Neuronal stem cell (in vitro differentiated cells): ENCODE data around the gene KAZN.

Source experiments
- DNase-seq: peaks from one replicate; pipeline ENCODE4 v3.0.0-alpha.2; 2013; ENCODE audit warnings: low spot score
- H2AFZ ChIP-seq: one replicate; pipeline ENCODE4 v1.6.1; 2013; ENCODE audit warnings: mild to moderate bottlenecking, low read length, inconsistent platforms
- H2AK5ac ChIP-seq: 2 replicates; pipeline ENCODE4 v1.6.1; 2013; ENCODE audit warnings: low read depth, mild to moderate bottlenecking, inconsistent platforms, low read length, moderate library complexity, mixed read lengths
- H2BK120ac ChIP-seq: 2 replicates; pipeline ENCODE4 v1.6.1; 2013; ENCODE audit warnings: low read depth, mild to moderate bottlenecking, inconsistent platforms, low read length, moderate library complexity, mixed read lengths
- H2BK12ac ChIP-seq: one replicate; pipeline ENCODE4 v1.6.1; 2013; ENCODE audit warnings: low read length, inconsistent platforms
- H2BK15ac ChIP-seq: 2 replicates; pipeline ENCODE4 v1.6.1; 2013; ENCODE audit warnings: mild to moderate bottlenecking, low read length, inconsistent platforms, mixed read lengths
- H2BK5ac ChIP-seq: one replicate; pipeline ENCODE4 v1.6.1; 2013; ENCODE audit warnings: inconsistent platforms, mild to moderate bottlenecking, low read length, moderate library complexity
- H3K14ac ChIP-seq: one replicate; pipeline ENCODE4 v1.6.1; 2013; ENCODE audit warnings: low read length, inconsistent platforms
- H3K18ac ChIP-seq: 2 replicates; pipeline ENCODE4 v1.6.1; 2013; ENCODE audit warnings: low read length, inconsistent platforms
- H3K23ac ChIP-seq: 2 replicates; pipeline ENCODE4 v1.6.1; 2013; ENCODE audit warnings: low read depth, mild to moderate bottlenecking, mixed read lengths, low read length, inconsistent platforms; ENCODE audit not compliant: poor library complexity
- H3K27ac ChIP-seq: replicated peaks from 3 replicates; pipeline ENCODE4 v1.5.1; 2013; ENCODE audit warnings: low read length, inconsistent platforms
- H3K27me3 ChIP-seq, 3 experiments: 2 replicates each; pipeline ENCODE4 v1.6.1; 2013; ENCODE audit warnings: low read length in 3 of 3, mild to moderate bottlenecking in 2 of 3, inconsistent platforms in 1 of 3, low read depth in 1 of 3, mixed read lengths in 1 of 3, moderate library complexity in 1 of 3; ENCODE audit not compliant: control insufficient read depth in 3 of 3, insufficient read depth in 3 of 3
- H3K36me3 ChIP-seq, 2 donors: replicated peaks in 1 of 2; 2 replicates each; pipeline ENCODE4 v1.6.1; 2013; ENCODE audit warnings: low read length in 2 of 2; ENCODE audit not compliant: control insufficient read depth in 2 of 2, insufficient read depth in 2 of 2
- H3K4ac ChIP-seq: 2 replicates; pipeline ENCODE4 v1.6.1; 2013; ENCODE audit warnings: inconsistent platforms, mild to moderate bottlenecking, low read length, moderate library complexity
- H3K4me1 ChIP-seq, 2 donors: 1 replicate in 1 of 2; 2 replicates in 1 of 2; pipeline ENCODE4 v1.6.1; 2013; ENCODE audit warnings: low read length in 2 of 2, low read depth in 1 of 2; ENCODE audit not compliant: control insufficient read depth in 2 of 2, insufficient read depth in 1 of 2
- H3K4me2 ChIP-seq: one replicate; pipeline ENCODE4 v1.6.1; 2013; ENCODE audit warnings: mild to moderate bottlenecking, low read length, inconsistent platforms; ENCODE audit not compliant: insufficient read depth, poor library complexity, severe bottlenecking
- H3K4me3 ChIP-seq, 2 donors: 2 replicates each; pipeline ENCODE4 v1.5.1; 2013; ENCODE audit warnings: low read length in 2 of 2, mild to moderate bottlenecking in 2 of 2, inconsistent platforms in 1 of 2, moderate library complexity in 1 of 2
- H3K79me1 ChIP-seq: one replicate; pipeline ENCODE4 v1.6.1; 2013; ENCODE audit warnings: low read depth, mild to moderate bottlenecking, inconsistent platforms, low read length, moderate library complexity
- H3K9ac ChIP-seq: one replicate; pipeline ENCODE4 v1.6.1; 2013; ENCODE audit warnings: mild to moderate bottlenecking, low read depth, low read length, inconsistent platforms; ENCODE audit not compliant: poor library complexity
- H3K9me3 ChIP-seq, 2 donors: replicated peaks in 1 of 2; 2 replicates each; pipeline versions ENCODE3 to v1.6.1; 2013; ENCODE audit warnings: low read length in 2 of 2, mild to moderate bottlenecking in 2 of 2, inconsistent platforms in 1 of 2, low read depth in 1 of 2, mixed read lengths in 1 of 2, moderate library complexity in 1 of 2; ENCODE audit not compliant: control insufficient read depth in 2 of 2, insufficient read depth in 1 of 2
- H4K8ac ChIP-seq: one replicate; pipeline ENCODE4 v1.6.1; 2013; ENCODE audit warnings: low read depth, mild to moderate bottlenecking, inconsistent platforms, low read length, moderate library complexity
- H4K91ac ChIP-seq: one replicate; pipeline ENCODE4 v1.6.1; 2013; ENCODE audit warnings: low read length, low read depth, mild to moderate bottlenecking, inconsistent platforms; ENCODE audit not compliant: poor library complexity
- WGBS, 2 donors: extraction: QIAGEN DNeasy Blood & Tissue Kit; methylation state at CpG; one replicate each; pipeline ENCODE4 v1.1.7; 2013; ENCODE audit warnings: missing lambda C conversion rate in 2 of 2, mixed read lengths in 1 of 2; ENCODE audit not compliant: insufficient read length in 2 of 2, insufficient replicate concordance in 1 of 2; ENCODE audit errors: extremely low coverage in 2 of 2; 5-methylcytosine and 5-hydroxymethylcytosine counted together

Gene KAZN

DNA sequence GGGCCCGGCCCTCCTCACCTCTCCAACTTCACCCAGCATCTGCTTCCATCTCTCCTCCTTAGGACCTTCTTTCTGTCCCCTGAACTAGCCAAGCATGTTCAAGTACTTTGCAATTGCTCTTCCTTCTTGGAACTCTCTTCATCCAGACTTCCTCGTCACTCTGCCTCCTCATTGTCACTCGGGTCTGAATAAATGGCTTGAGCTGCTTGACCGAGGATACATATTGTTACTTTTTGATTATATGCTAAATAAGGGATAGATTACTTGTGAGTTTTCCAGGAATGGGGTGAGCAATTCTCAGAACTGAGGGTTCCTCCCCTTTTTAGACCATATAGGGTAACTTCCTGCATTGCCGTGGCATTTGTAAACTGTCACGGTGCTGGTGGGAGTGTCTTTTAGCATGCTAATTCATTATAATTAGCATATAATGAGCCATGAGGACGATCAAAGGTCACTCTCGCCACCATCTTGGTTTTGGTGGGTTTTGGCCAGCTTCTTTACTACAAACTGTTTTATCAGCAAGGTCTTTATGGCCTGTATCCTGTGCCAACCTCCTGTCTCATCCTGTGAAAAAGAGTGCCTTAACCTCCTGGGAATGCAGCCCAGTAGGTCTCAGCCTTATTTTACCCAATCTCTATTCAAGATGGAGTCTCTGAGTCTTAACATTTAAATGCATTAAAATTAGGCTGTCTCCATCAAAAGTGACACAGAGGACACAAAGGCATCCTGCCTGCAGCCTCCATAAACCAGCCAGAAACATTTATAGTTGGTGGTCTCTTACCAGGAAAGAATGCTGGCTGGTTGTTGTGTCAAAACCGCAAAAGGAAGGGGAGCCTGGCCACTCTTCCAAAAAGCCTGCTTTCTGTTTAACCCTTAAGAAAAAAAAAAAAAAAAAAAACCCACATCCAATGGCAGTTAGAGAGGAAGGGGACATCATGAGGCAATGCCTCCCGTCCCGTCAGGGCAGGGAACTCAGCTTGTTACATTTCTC lies 179.3 kb downstream of the KAZN start:
- no peaks in the 10 kb centered on the region for H3K27me3 ChIP-seq
- H3K79me1 ChIP-seq, result peaks cover 3% of the 10 kb centered on the region
- no peak overlapping the region for H2BK5ac ChIP-seq
- H3K36me3 ChIP-seq, result peaks cover 0 to 27% of the 10 kb centered on the region in 2 donors
- H3K23ac ChIP-seq, result no peak overlapping the region
- H4K91ac ChIP-seq, result no peak overlapping the region
- H3K9me3 ChIP-seq, result no peaks in the 10 kb centered on the region
- no peak overlapping the region for H2AFZ ChIP-seq
- peaks cover 15 to 16% of the 10 kb centered on the region in 2 donors for H3K4me1 ChIP-seq
- H3K4me3 ChIP-seq, result no peak overlapping the region
- no peak overlapping the region for H3K14ac ChIP-seq
- no peak overlapping the region for H3K4ac ChIP-seq
- H3K4me2 ChIP-seq, result no peak overlapping the region
- no peak overlapping the region for H2AK5ac ChIP-seq
- no peak overlapping the region for H4K8ac ChIP-seq
- H3K27ac ChIP-seq, result no peak overlapping the region
- no peak overlapping the region for H2BK12ac ChIP-seq
- H3K18ac ChIP-seq, result no peak overlapping the region
- H2BK15ac ChIP-seq, result no peak overlapping the region
- H3K9ac ChIP-seq, result no peak overlapping the region
- no peak overlapping the region for H2BK120ac ChIP-seq
- no CpG with 5 or more reads among the region's 11 CpGs for WGBS, 2 donors
- DNase-seq, result no peak

DNA sequence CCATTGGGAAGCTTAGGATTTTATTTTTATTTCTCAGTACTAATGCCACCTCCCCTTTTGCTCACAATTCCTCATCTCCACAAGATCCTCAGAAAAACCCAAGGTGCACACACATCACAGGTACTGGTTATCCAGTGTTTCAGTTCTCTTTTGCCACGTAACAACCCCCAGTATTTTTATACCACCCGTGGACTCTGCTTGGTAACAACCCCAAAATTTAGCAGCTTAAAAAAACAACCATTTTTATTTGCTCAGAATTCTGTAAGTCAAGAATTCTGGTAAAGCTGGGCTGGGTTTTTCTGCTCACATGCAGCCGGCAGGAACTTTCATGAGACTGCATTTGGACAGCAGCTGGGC lies 180.0 kb downstream of the KAZN start:
- Histone ChIP-seq H2AFZ (no peak overlapping the region), H2BK120ac (no peak overlapping the region), H3K14ac (no peak overlapping the region), H3K18ac (peak overlapping the region; percentile 63), H3K4me2 (no peak overlapping the region), H3K23ac (no peak overlapping the region), H2AK5ac (no peak overlapping the region), H2BK12ac (no peak overlapping the region), H2BK15ac (no peak overlapping the region), H4K91ac (no peak overlapping the region), H3K79me1 (peaks cover 3% of the 10 kb centered on the region), H3K4me1 (peaks cover 18 to 19% of the 10 kb centered on the region in 2 donors), H3K9ac (no peak overlapping the region), H2BK5ac (no peak overlapping the region), H4K8ac (no peak overlapping the region), H3K4me3 (no peak overlapping the region), H3K9me3 (no peaks in the 10 kb centered on the region), H3K4ac (no peak overlapping the region), H3K36me3 (peaks cover 0 to 27% of the 10 kb centered on the region in 2 donors), H3K27ac (no peak overlapping the region), H3K27me3 (no peaks in the 10 kb centered on the region)
- WGBS, 2 donors, result no CpG with 5 or more reads among the region's 3 CpGs
- DNase-seq, result no peak

DNA sequence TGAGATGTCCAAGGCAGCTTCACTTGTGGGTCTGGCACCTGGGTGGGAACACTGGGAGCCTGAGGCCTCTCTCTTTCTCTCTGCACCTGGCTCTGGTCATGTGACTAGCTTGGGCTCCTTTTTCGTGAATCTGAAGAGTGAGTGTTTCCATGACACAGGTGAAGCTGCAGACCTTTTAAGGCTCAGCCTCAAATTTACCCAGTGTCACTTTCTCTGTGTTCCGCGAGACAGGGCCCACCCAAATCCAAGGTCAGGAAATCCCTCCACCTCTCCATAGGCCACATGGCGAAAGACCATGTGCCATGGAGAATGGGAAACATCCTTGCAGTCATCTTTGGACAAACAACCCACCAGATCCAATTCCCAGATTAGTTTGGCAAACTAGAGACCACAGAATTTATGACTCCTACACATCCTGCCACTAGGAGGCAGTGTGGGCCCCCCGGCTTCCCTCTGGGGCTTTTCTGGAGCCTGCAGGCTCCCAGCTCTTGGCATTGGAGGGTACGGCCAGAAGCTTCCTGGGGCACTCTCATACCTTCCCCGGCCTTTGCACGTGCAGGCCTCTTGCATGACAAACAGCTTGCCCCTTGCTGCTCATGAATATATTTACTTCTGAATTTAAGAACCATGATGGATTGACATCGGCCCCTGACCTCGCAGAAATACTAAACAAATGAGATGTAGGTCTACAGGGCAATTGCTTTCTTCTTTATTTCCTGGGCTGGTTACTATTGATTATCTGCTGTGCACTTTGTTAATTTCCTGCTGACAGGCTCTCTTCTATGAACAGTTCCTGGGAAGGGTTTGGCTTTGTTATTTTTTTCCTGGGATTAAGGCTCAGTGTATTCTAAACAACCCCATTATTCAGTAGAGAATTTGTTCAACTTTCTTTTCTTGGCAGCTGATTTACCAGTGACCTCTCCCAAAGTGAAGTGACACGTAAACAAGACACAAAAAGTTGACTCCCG lies 180.7 kb downstream of the KAZN start:
- Histone ChIP-seq H2BK12ac (no peak overlapping the region), H3K79me1 (peaks cover 4% of the 10 kb centered on the region), H2AK5ac (no peak overlapping the region), H3K23ac (no peak overlapping the region), H3K4me3 (no peak overlapping the region), H3K4me1 (peaks cover 18 to 19% of the 10 kb centered on the region in 2 donors), H4K91ac (no peak overlapping the region), H3K27me3 (no peaks in the 10 kb centered on the region), H3K27ac (no peak overlapping the region), H3K14ac (no peak overlapping the region), H3K18ac (peak overlapping the region; percentile 63), H3K9me3 (no peaks in the 10 kb centered on the region), H3K9ac (no peak overlapping the region), H2BK15ac (no peak overlapping the region), H4K8ac (no peak overlapping the region), H2BK5ac (no peak overlapping the region), H2AFZ (no peak overlapping the region), H3K4me2 (no peak overlapping the region), H3K4ac (no peak overlapping the region), H2BK120ac (no peak overlapping the region), H3K36me3 (peaks cover 0 to 33% of the 10 kb centered on the region in 2 donors)
- WGBS, 2 donors, result no CpG with 5 or more reads among the region's 12 CpGs
- peak; percentile 49 for DNase-seq
